Midbrain (tissue), 1 donor: ENCODE measurements around the gene IL21.
A peak's percentile ranks its signal among the peaks of the same experiment; 100 is the strongest.
"Not testable (repeated sequence)": the region's sequence is repeated elsewhere in the genome, so short reads cannot be mapped to it uniquely, and the experiment has no call there.

Experiments
- DNase-seq: peaks from one replicate; lab custom pipeline; 2025; lab: John Stamatoyannopoulos, UW

IL21 gene

DNA sequence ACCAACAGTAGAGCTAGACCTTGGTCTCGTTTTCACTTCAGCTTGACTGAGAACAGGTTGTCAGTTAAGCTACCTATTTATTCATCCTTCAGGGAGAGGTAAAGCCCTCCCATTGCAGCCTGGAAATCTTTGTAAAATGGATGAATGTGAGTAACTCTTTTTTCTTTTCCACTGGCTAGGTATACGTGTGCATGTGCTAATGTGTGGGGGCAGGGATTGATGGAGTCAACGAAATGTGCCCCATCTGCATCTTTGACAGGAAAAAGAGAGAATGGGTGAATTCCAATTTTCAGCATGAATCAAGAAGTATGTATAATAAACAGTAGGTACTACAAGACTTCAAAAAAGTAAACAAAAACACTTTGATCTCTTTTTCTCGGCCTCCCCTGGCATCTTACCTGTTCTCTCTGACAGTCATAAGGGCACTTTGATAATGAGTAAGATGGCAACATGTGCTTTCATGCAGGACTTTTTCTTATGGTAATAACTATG lies at the start of gene IL21:
IL21 (minus strand) TSS at position 51 of the 492 bp plus-strand sequence. CDS start 55 bp downstream, outside the sequence.
- no peak for DNase-seq

DNA sequence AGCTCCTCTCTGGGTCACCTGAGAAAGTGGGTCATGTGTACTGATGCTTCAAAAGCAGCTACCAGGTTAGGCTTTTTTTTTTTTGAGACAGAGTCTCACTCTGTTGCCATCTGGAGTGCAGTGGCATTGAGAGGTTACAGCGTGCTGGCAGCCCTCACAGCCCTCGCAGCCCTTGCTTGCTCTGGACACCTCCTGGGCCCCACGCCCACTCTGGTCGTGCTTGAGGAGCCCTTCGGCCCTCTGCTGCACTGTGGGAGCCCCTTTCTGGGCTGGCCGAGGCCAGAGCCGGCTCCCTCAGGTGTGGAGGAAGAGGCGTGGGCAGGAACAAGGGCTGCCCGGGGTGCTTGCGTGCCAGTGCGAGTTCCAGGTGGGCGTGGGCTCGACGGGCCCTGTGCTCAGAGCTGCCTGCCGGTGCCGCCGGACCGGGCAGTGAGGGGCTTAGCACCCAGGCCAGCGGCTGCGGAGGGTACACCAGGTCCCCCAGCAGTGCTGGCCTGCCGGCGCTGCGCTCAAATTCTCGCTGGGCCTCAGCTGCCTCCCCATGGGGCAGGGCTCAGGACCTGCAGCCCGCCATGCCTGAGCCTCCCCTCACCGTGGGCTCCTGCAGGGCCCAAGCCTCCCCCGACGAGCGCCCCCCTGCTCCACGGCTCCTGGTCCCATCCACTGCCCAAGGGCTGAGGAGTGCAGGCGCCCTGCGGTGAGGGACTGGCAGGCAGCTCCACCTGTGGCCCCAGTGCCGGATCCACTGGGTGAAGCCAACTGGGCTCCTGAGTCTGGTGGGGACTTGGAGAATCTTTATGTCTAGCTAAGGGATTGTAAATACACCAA lies 49.3 kb upstream of the IL21 start:
- no peak for DNase-seq

DNA sequence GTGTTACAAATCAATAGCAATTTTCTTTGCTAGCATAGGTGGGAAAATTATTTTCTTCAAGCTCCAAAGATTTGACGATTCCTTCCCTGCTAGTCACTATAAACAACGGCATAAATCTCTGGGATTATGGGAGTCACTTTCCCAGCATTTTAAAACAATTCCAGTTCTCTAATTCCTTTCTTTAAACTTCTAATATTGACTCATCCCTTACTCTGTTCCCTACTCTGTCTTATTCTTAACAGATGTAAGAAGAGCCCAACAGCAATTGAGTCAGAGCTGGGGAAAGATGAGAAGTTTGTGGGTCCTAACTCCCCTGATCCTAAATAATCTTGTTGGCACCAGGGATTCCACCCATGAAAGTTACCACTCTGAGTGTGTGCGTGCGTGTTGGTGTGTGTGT lies 47.4 kb upstream of the IL21 start:
- DNase-seq = no peak

DNA sequence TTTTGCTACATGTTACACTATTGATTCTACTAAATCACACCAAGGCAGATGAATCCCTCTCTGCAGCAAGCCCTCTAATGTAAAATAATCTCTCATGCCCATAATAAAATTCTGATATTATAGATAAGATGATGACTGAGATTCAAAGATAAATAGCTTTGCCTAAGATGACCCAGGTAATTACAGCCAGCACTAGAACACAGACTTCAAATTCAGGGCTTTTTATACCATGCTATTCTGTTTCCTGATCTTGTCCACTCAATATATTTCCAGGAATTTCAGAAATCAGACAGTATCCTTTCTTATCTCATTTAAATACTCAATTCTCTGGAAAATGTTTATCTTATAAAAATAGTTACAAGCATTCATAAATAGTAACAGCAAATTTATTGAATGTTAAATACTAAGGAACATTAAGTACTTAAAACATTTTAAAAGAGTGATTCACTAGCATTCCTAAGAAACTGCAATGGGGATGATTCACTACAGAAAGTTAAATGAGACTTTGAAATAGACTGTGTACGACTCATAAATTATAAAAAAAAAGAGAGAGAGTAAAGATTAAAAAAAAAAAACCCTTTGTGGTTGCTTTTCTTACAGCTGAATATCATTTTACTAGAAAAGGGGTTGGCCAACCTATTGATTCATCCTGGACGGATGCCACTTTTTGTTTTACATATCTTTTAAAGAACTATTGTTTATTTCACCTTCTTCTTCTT lies 45.8 kb upstream of the IL21 start:
- DNase-seq = no peak

DNA sequence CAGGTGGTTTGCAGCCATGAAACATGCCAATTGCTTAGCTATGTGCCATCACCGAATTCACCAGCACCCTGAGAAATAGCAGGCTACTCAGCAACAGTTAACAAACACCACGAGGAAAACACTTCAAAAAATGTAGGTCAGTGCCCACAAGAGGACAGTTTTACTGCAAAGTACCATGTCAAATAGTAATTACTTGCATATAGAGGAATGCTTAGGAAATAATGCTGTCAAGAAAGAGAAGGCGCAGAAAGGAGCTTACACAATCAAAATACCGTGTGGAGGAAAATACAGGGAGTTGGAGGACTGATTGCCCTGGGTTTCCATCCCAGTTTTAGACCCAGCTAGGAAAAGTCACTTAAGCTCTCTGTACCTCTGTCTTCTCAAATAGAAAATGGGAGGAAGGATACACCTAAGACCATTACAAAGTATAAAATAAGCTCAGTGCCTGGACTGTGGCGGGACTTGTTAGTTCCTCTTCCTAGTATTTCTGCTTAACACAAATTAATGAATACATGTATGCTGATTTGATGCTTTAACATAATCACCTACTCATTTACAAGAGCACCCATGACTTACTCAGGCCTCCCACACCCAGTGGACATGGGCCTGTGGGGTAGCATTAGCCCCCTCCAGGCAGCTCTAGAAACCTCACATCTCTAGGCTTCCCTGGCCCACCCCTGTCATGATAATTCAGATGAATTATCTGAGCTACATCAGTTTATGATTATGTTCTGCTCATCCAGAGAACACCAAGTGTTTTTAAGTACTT lies 44.5 kb upstream of the IL21 start:
- no peak for DNase-seq

DNA sequence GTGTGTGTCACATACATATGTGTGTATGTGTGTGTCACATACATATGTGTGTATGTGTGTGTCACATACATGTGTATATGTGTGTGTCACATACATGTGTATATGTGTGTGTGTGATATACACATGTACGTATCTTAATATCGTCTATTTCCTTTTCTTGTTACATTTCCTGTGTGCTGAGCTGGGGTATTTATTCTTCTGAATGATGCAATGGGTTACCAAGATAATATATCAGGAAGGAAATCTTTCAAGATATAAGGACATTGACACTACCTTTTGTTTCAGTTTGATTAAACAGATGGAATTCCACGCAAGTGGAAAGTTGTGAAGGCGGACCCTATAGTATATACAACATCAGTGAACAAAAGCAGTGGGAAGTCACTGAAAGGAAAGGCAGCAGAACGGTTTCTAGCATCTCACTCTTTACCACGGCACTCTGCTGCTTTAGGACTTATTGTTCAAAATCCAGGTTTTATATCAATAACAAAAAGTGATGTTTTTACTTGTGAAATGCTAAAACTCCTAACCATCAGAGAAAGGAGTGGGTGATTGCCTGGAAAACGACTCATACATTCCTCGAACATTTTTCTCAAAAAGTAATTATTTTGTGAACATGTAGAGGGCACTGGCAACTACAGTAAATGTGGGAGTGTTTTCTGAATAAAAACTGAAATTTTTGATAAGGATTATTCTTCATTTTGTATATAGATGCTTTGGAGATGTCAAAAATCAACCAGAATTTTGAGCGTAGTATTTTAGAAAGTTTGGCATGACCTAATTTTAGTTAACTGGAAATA lies 43.1 kb upstream of the IL21 start:
- DNase-seq = no peak

DNA sequence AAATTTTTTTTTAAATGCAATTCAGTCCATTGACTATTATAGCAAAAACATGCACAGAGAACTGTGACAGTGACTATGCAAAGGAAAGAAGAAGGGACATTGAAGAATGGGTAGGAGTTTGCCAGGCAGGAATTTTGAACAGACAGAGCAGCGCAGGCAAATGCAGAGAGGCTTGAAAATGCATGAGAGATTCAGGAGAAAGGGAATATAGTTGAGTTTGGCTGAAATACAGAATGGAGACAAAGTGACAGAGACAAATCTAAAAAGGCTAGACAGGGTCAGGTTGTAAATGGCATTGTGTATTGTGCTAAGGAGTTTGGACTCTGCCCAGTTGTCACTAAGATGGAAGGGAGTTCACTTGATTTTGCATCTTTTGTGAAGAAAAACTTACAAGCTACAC lies 42.4 kb upstream of the IL21 start:
- DNase-seq = no peak

DNA sequence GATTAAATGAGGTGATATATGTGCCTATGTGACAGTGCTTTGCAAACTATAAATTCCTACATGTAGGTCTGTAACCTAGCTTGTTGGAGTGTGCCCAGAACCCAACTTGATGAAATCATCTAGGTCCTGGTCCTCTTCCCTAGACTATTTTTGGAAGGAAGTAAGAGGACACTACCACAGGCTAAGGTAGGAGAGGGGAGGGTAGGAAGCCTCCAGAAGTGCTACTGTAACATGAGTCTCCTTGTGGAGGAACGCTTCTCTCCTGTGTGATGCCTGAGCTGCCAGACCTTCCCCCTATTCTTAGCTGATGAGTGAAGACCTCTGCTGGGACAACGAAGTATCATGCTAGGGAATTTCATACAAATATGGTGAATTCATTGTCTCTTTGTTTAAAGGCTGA lies 41.8 kb upstream of the IL21 start:
- no peak for DNase-seq

DNA sequence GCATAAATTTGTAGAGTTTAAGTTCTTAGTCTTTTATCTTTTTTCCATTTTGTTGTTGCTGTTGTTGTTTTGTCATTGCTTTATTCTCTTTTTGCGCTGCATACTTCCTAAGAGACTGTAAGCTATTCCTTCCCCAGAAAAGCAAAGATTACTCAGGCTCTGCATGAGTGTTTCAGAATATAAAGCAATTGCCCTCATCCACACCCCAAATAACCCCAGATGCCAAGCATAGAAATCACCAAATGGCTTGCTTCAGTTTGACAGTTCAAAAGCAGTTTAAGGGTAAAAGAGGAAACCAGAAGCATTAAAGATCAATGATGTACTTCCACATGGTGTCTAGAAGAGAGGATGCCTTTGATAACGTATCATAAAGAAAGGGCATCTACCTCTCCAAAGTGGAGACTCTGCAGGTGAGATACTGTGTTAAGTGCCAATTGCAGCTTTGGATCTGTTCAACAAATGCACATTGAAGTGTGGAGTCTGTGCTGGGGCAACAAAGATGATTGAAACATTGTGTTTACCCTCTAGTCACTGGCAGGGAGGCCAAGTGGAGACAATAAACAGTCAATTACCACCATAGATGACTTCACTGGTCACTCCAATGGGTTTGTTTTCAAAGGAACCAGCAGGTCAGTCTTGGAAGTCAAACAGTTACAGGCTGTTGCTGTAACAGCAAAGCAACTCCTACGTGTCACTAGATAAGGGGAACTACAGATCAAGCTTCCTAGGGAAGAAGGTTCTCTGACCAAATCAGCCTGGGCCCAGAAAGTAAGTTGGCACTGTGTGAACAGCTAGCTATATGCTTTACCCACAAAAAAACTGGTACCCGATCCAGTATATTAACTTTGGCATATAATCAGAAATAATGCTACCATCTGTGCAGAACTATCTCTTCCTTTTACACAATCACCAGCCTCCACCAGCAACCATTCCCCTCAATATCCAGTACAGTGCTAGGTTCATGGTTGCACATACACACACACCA lies 40.6 kb upstream of the IL21 start:
- no peak for DNase-seq

DNA sequence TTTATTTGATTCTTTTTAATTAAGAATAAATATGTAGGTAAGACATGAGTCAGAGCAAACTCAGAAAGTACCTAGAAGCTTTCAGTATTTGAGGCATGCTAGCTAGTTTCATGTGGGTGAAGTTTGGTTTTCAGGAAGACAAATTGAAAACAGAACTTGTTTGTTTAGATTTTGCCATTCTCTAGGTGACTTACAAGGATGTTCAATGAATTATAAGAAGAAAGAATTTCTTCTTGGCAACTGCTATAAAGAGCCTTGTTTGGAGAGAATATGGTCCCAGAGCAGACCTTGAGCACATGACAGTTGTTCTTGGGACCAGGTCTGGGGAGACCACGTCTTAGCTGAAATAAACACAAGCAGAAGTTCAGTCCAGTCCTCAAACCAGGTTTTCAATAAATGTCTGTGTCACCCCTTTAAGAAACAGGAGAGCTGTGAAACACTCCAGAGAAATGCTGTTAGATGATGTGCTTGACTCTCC lies 38.0 kb upstream of the IL21 start:
- no peak for DNase-seq

DNA sequence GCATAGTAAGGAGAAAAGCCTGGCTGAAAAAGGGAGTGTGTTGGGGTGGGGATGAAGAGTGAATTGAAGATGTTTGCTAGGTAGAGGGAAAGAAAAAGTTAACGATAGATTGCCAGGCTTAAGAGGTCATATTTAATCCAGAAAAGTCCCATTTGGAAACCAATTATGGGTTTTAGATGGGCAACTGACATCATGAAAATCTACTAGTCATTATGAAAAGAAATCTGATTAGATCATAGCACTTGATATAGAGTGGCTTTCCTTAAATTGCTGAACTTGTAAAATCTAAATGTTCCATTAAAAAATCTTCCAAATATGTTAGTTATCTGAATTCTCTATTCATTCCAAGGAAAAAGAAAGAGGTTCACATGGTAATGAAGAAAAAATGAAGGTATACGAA lies 37.5 kb upstream of the IL21 start:
- DNase-seq = no peak

DNA sequence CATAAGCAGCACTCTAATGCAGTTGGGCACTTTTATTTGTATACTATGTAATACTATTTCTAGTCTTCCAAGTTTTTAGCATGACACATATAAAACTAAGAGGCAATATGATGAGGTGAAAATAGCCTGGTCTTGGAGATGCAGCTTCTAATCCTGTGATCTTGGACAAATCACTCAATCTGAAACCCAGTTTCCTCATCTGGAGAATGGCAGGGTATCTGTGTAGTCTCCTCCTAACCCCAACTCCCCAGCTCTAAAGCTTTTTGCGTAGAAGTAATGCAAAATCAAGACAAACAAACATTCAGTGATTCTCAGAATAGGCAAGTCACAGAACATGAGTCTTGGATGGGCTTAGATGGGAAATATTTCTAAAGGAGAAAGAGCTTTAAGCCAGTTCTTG lies 36.7 kb upstream of the IL21 start:
- no peak for DNase-seq

DNA sequence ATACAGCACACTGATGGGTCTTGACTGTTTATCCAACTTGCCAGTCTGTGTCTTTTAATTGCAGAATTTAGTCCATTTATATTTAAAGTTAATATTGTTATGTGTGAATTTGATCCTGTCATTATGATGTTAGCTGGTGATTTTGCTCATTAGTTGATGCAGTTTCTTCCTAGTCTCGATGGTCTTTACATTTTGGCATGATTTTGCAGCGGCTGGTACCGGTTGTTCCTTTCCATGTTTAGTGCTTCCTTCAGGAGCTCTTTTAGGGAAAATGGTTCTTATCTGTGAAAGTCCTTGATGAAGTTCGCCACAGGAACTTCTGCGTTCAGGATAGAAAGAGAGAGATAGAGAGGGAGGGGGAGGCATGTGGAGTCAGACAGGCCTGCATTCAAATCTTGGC lies 35.7 kb upstream of the IL21 start:
- DNase-seq = not testable (repeated sequence)

DNA sequence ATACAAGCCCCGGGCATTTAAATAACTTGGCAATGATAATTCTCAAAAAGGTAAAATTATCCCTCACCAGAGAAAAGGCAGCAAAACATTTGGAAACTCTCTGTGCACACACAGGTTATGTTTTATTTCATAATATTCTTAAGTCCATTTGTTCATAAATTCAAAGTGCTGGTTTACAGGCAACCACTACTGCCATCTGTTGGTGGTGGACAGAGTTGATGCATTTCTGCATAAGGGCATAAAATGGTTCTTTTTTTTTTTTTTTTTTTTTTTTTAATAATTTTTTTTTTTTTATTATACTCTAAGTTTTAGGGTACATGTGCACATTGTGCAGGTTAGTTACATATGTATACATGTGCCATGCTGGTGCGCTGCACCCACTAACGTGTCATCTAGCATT lies 31.5 kb upstream of the IL21 start:
- peak; percentile 26 for DNase-seq

DNA sequence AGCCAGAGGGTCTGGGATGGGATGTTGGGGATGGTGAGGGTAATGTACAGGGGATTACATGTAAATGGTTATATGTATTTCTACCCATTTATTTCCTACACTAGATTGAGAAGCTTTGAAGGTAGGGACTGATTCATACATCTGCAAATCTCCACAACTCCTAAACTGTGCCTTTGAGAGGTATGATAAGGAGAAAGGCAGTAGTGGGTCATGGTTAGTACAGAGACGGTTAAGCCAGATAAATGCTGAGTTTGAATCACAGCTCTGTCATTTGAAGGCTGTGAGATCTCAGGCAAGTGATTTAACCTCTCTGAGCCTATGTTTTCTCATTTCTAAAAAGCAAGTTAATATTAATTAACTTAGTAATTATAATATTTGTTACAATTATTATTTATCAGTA lies 29.3 kb upstream of the IL21 start:
- no peak for DNase-seq

DNA sequence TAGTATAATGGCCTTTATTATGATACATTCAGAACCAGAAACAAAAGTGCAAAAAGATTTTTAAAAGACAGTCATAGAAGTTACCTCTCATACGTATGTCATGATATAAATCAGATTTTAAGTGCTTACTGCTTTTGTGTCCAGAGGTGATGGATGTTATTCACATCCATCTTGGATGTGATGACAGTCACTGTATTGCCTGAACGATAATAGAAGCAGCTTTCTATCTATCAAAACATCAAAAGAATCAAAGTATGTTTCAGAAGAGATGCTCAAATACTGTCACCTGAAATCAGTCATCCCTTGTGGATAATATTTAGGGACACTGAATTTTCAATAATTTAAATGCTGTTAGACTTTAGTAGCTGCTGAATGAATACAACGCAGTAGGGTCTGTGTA lies 26.8 kb upstream of the IL21 start:
- DNase-seq = no peak

DNA sequence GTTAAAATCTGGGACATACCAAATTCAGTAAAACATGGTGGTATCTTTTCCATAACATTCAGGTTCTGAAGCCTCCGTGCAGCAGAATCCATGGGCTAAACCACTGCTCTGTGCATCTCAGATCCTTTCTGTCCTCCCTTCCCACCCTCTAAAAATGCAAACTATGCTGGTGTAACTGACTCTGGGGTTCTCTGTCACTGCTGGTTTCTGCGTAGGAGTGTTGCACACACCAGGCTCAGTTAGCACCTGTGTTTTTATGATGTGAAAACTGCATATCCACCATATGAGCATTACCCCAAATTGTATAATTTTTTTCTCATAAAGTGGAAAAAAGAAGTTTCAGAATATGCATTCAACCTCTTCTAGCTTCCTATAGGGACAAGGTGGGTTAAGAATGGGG lies 22.4 kb upstream of the IL21 start:
- no peak for DNase-seq

DNA sequence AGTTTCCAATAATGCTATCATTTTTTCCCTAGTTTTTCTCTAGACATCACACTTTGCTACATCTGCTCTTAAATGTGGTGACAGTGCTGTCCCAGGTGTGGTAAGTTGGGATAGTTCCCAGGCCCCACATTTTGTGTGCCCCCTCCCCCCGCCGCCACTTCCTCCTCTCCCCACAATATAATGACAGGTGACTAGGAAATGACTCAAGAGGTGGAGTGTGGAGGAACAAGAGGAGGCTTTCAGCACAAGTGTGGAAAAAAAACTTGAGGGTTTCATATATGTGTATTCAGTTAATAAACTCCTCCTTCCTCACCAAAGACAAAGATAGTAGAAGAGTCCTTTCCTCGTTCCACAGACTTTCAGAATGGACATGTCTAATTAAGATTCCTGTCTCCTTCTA lies 18.3 kb upstream of the IL21 start:
- no peak for DNase-seq

DNA sequence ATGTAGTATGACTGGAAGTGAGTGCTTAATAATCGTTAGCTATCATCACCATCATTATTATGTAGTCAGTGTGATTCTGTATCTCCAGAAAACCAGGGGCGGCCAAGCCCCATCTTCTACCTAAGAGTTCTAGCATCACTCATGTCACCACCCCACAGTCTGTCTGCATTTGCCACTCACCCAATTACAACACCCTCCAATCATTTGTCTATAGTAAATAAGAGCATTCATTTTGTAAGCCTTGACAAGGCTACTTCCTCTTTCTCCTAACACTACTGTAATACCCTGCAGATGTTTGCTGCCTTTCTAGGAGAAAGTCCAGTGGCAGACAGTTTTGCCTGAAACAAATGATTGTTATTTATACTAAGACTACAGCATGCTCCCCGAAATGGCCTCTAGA lies 15.8 kb upstream of the IL21 start:
- DNase-seq = no peak

DNA sequence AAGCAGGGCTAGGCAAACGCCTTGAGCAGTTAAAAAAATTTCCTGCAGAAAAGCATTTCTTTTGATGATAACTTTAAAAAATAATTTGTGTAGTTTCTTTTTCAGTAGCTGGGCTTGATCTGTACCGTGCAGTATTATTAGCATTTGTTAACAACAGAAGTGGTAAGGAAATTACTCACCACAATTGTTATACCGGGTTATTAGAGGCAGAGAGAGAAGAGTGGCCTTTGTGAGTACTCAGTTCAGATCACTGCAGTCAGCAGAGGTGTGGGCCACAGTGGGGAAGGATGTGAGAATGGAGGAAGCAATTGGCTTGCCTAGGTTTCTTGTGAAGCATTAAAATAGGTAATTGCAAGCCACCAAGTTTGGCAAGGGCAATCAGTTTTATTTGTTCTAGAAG lies 14.3 kb upstream of the IL21 start:
- DNase-seq = no peak
